GM18517 (cell line): ENCODE data around the gene CARD6.
"Not testable (repeated sequence)": the region's sequence is repeated elsewhere in the genome, so short reads cannot be mapped to it uniquely, and the experiment has no call there.

Source experiments
- ATAC-seq: cut with Tn5 transposase; IDR thresholded peaks from one replicate; pipeline ENCODE4 v1.9.1; 2021; ENCODE audit warnings: mild to moderate bottlenecking, moderate library complexity; ENCODE audit not compliant: unreplicated experiment

Gene CARD6

DNA sequence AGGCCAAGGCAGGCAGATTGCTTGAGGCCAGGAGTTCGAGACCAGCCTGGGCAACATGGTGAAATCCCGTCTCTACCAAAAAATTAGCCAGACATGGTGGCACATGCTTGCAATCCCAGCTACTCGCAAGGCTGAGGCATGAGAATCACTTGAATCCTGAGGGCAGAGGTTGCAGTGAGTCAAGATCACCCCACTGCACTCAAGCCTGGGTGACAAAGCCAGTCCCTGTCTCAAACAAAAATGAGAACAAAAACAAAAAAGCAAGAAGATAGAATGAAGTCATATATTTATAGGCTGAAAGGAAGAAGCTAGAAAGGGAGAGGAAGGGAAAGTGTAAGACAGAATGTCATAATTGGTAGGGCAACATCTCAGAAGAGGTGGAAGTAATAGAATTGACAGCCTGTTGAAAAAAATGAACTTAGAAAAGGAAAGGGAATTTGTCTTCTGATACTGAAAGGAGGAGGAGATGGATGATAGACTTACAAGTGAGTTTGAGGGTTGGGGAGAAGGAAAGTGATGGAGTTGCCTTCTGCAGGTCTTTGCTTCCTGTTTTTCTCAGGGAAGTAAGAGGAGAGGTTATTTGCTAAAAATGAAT is 32.2 kb downstream of the CARD6 start:
- ATAC-seq = no peak

DNA sequence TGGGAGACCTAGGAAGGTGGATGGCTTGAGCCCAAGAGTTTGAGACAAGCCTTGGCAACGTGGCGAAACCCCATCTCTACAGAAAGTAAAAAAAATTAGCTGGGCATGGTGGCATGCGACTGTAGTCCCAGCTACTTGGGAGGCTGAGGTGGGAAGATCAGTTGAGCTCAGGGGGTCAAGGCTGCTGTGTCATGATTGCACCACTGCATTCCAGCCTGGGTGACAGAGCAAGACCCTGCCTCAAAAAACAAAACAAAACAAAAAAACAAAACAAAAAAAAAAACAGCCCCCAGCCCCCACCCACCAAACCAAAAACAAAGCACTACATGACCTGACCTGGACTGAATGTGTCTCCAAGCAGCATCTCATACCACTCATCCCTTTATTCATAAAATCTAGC is 34.8 kb downstream of the CARD6 start:
- no peak for ATAC-seq

DNA sequence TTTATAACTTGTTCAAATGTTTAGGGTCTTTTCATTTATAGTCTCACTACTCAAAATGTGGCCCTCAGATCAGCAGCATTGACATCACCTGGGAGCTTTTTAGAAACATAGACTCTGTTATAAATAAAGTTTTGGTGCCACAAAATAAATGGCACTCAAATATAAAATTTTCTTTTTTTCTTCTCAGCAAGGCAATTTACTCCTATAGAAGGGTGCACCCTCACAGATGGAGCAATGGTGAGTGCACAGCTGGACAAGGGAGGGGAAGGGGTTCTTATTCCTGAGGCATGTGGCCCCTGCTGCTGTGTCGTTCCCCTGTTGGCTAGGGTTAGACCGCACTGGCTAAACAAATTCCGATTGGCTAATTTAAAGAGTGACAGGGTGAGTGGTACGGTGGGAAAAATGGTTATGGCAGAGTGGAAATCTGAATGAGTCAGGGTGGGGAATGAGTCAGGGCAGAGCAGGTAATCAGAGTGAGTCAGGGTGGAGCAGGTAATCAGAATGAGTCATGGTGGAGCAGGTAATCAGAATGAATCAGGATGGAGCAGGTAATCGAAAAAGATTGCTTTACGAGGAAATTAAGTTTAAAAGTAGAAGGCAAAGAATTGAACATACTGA is 36.3 kb downstream of the CARD6 start:
- ATAC-seq = no peak

DNA sequence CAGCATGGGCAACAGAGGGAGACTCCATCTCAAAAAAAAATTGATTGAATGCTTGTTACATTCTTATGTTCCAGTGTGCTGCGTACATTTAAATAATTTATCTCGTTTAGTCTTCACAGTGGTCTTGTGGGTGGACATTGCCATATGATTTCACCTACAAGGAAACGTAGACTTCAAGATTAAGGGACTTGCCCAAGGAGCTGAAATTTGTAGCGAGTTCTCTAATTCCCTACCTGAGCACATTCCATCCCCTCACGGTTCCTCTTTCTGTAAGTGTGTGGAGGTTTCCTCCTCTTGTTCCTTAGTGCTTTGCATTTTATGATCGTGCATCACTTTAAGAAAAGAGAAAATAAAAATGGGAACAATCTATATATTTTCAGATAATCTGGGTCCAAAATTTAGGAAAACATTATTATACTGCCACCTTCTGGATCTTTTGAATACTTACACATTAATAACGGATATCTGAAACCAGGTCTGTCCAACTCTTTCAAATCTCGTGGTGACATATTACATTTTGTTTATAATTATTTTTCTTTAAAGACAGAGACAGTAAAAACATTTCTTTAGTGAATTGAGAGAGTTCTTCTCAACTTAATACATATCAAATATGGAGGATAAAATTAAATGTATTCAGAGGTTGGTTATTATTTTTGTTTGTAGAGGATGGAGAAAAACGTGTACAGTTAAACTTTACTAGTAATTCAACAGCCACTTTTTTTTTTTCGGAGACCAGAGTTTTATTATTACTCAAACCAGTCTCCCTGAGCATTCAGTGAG is 38.2 kb downstream of the CARD6 start:
- ATAC-seq = peak; percentile 55

DNA sequence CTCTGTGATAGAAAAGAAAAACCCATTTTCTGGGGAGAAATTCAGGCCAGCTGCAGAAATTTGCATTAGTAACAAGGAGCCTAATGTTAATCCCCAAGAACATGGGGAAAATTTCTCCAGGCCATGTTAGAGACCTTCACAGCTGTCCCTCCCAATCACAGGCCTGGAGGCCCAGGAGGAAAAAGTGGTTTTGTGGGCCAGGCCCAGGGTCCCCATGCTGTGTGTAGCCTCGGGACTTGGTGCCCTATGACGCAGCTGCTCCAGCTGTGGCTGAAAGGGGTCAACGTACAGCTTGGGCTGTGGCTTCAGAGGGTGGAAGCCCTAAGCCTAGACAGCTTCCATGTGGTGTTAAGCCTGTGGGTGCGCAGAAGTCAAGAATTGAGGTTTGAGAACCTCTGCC is 41.1 kb downstream of the CARD6 start:
- ATAC-seq = no peak

DNA sequence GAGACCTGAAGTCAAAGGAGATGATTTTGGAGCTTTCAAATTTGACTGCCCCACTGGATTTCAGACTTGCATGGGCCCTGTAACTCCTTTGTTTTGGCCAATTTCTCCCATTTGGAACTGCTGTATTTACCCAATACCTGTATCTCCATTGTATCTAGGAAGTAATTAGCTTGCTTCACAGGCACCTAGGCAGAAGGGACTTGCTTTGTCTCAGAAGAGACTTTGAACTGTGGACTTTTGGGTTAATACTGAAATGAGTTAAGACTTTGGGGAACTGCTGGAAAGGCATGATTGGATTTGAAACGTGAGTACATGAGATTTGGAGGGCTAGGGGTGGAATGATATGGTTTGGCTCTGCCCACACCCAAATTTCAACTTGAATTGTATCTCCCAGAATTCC is 41.9 kb downstream of the CARD6 start:
- ATAC-seq = not testable (repeated sequence)

DNA sequence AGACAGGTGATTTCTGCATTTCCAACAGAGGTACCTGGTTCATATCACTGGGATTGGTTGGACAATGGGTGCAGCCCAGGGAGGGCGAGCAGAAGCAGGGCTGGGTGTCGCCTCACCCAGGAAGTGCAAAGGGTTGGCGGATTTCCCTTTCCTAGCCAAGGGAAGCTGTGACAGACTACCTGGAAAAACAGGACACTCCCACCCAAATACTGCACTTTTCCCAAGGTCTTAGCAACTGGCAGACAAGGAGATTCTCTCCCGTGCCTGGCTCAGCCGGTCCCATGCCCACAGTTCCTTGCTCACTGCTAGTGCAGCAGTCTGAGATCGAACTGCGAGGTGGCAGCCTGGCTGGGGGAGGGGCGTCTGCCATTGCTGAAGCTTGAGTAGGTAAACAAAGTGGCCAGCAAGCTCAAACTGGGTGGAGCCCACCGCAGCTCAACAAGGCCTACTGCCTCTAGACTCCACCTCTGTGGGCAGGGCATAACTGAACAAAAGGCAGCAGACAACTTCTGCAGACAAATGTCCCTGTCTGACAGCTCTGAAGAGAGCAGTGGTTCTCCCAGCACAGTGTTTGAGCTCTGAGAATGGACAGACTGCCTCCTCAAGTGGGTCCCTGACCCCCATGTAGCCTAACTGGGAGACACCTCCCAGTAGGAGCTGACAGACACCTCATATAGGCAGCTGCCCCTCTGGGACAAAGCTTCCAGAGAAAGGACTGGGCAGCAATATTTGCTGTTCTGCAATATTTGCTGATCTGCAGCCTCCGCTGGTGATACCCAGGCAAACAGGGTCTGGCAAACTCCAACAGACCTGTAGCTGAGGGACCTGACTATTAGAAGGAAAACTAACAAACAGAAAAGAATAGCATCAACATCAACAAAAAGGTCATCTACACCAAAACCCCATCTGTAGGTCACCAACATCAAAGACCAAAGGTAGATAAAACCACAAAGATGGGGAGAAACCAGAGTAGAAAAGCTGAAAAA is 54.6 kb downstream of the CARD6 start:
- not testable (repeated sequence) for ATAC-seq

DNA sequence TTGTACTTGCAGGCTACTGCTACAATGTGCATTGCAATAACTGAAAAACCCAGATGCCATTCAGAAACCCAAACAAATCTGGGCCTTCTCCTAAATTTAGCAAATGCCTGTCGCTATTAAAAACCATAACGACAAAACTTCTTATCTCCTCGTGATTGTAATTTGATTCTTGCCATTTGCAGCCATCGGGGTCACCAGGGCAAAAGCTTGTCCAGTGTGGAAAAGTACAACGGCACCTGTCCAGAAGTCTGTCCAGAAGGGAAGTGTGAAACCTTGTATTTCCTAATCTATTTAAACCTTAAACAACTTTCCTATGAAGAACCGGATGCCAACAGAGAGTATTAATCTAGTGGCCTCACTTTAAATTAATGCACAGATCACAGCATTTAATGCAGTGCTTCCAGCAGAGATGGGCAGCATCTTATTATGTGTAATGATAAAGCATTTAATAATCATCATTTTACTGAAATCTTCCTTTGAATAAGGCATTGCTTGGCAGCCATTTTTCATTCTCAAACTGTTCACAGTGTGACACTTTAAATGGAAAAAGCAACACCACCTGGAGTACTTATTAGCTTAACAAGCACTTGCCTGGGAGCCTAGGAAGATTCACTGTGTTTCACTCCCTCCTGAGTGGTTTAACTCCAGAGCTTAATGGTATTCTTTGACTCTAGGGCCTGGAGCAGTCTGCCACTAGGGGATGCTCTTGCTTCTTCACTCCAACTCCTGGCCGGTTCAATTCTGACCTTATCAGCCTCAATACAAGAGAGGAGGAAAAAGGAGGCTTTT is 63.2 kb downstream of the CARD6 start:
- ATAC-seq = peak; percentile 81

DNA sequence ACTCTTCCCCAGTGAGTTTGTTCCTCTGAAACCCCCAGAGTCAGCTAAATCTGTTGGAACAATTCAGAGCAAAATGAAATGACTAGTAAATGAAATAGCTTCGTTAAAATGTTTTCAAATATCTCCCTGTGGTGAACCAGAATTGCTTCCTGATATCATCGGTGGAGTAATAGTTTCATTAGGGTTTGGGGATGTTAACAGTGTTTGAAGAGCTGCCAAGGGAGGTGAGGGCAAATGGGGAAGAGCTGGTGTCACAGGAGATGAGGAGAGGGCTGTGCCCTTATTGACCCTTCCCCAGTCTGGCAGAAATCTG is 63.8 kb downstream of the CARD6 start:
- no peak for ATAC-seq

DNA sequence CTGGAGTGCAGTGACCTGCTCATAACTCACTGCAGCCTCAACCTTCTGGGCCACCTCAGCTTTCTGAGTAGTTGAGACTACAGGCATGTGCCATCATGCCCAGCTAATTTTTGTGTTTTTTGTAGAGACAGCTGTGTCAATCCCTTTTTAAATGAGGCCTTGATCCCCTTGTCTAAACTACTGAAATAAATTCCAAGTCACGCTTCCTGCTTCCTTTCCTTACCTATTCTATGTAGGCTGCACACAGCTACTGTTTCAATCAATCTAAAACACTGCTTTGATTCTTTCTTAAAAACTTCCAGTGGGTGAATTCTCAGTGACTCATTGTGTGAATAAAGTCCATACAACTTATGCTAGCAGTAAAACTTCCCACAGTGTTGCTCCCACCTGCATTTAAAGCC is 65.2 kb downstream of the CARD6 start:
- no peak for ATAC-seq

DNA sequence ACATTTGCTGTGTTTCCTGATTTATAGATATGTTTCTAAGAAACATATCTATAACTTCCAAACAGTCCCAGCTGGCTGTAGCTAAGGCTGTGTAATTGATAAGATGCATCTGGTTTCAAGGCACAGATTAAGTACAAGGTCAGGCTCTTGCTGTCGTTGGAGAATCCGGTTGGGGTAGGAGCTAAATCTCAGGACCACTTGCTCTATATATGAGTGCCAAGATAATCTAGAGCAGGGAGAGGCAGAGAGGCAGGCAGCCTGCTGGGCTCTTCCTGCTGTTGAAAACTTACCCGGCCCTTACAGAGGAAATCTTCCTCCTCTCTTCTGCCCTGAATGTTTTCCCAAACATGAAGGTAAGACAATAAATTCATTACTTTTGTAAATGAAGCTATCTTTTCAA is 68.1 kb downstream of the CARD6 start, which contains the start of gene C7:
Gene C7 (plus strand): TSS at position 234 of the 400 bp plus-strand sequence. CDS start 114 bp downstream, at position 348.
- ATAC-seq = no peak

DNA sequence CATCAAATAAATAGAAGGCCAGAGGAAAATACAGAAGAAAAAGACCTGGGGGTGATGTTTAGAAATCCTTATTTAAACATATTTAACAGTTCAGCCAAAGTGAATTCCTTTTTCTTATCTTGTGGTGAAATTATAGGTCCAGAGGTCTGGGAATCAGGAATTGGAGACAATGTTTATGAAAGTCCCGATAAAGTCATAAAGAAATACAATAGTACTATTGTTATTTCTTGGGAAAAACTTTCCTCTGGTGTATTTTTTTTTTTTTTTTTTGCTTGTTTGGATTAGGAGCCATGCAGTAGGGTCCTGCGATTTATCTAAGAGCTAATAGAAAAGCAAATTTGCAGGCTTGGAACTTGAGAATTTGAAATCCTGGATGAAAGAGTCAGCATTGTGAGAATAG is 68.6 kb downstream of the CARD6 start:
- ATAC-seq = no peak
